Hepatocyte (in vitro differentiated cells): ENCODE results near the gene ZNF512.

Source experiments
- CTCF ChIP-seq: fragments of 200-600 bp; sonication (generic); IDR thresholded peaks from 2 replicates; pipeline ENCODE4 v1.5.1; 2016; ENCODE audit warnings: antibody characterized with exemption, mild to moderate bottlenecking; ENCODE audit not compliant: poor library complexity
- EZH2 ChIP-seq: fragments of 200-600 bp; sonication (generic); IDR thresholded peaks from 2 replicates; pipeline ENCODE4 v1.6.1; 2016; ENCODE audit warnings: antibody characterized with exemption, mild to moderate bottlenecking, borderline replicate concordance
- EZH2phosphoT487 ChIP-seq: fragments of 200-600 bp; sonication (generic); IDR thresholded peaks from one replicate; pipeline ENCODE4 v1.6.1; 2018; ENCODE audit warnings: antibody characterized with exemption, mild to moderate bottlenecking, low read depth, moderate library complexity; ENCODE audit not compliant: unreplicated experiment, severe bottlenecking

DNA sequence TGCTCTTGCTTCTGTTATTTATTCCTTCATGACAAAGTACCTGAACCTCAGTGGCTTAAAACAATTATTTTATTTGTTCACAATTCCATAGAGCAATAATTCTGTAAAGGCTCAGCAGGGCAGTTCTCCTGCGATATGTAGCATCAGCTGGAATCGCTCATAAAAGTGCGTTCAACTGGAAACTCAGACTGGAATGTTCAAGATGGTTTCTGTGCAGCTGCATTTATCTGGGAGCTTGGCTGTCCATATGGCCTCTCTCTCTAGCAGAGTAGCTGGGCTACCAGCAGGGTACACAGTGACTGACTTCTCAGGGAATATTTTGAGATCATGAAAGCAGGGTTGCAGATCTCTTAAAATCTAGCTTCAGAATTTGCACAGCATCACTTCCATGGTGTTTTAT, 32.5 kb downstream of the ZNF512 start:
- TF ChIP-seq CTCF, result no peak
- no peak for TF ChIP-seq EZH2
- no peak for TF ChIP-seq EZH2phosphoT487
